Uterus (tissue), 4 donors: Measurements from ENCODE around the gene THEM4. TPM values are rescaled to one million over a fixed set of nuclear protein-coding genes. Genes with fewer than 3 reads are reported as not detected.
A peak's percentile ranks its signal among the peaks of the same experiment; 100 is the strongest.

Experiments used
- DNase-seq, 2 donors: peaks; one replicate each; pipeline ENCODE4 v3.0.0-alpha.2; 2019 to 2020
- H3K27ac ChIP-seq, 2 donors: fragments of 200-600 bp; sonication (generic); 1 replicate in 1 of 2; 2 replicates in 1 of 2; pipeline ENCODE4 v1.5.1; 2016 to 2018
- H3K27me3 ChIP-seq, 2 donors: fragments of 200-600 bp; sonication (generic); one replicate each; pipeline ENCODE4 v1.5.1; 2018 to 2019; ENCODE audit warnings: control low read depth in 1 of 2
- H3K36me3 ChIP-seq, 2 donors: fragments of 200-600 bp; sonication (generic); one replicate each; pipeline ENCODE4 v1.5.1; 2019; ENCODE audit warnings: control low read depth in 1 of 2
- H3K4me1 ChIP-seq, 2 donors: fragments of 200-600 bp; sonication (generic); one replicate each; pipeline ENCODE4 v1.5.1; 2018 to 2019; ENCODE audit warnings: control low read depth in 1 of 2
- H3K4me3 ChIP-seq, 2 donors: fragments of 200-600 bp; sonication (generic); 1 replicate in 1 of 2; 2 replicates in 1 of 2; pipeline ENCODE4 v1.5.1; 2018 to 2019; ENCODE audit warnings: mild to moderate bottlenecking in 1 of 2
- H3K9me3 ChIP-seq, 2 donors: fragments of 200-600 bp; sonication (generic); one replicate each; pipeline ENCODE4 v1.5.1; 2019; ENCODE audit warnings: control low read depth in 1 of 2
- POLR2A ChIP-seq, 2 donors: fragments of 450-650 bp; IDR thresholded peaks; one replicate each; pipeline ENCODE4 v1.6.1; 2016; ENCODE audit warnings: antibody characterized with exemption in 2 of 2, mild to moderate bottlenecking in 1 of 2, moderate library complexity in 1 of 2
- intact Hi-C: fragments of 100-400 bp; cut with DNase I; formaldehyde crosslinking; loops from one replicate; pipeline ENCODE4 v1.15.1; 2023; ENCODE audit warnings: low total_unique reads
- total RNA-seq, 4 donors: library from RNA; depleted of rRNA in 3 of 4; stranded (reverse); fragments of >200 nt in 3 of 4; gene quantifications; one replicate each; pipeline versions ENCODE4 v1.1.0 to v1.2.4, GENCODE V29; 2014 to 2023
- TF ChIP-seq, protein P1 (sequence below), 4 experiments: fragments of 200-600 bp in 2 of 4; fragments of 450-650 bp in 2 of 4; sonication (generic) in 2 of 4; IDR thresholded peaks; one replicate each; pipeline ENCODE4 v1.5.1; 2016 to 2019; ENCODE audit warnings: antibody characterized with exemption in 4 of 4, mild to moderate bottlenecking in 2 of 4, moderate library complexity in 1 of 4
- donor health status: DM: yes; HTN: yes; CAD: no.

The THEM4 gene
- total RNA-seq, 4 donors from 2014 or later = 11.5 to 56.4 (median 18.3) TPM

DNA sequence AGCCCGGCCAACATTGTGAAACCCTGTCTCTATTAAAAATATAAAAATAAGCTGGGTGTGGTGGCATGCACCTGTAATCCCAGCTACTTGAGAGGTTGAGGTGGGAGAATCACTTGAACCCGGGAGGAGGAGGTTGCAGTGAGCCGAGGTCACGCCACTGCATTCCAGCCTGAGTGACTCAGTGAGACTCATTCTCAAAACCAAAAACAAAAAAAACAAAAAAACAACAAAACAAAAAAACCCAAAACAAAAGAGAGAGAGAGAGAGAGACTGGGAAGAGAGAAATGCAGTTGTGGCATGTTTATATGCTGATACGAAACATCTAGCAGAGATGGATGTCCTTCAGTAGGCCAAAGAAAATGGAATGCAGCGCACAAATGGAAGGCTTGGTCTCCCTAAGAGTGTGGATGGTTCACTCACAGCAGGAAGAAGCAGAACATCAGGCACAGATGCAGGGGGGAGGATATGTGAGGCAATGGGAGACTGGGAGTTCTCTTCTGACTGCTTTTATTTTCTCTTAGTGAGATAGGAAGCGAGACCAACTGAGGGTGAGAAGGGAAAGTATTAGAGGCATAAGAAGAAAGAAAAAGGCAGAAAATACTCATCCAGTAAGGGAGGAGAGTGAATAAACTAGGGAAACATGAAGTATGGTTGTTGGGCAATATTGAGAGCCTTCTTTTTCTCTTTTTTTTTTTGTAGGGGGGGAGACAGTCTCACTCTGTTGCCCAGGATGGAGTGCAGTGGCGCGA lies 16.0 kb downstream of the THEM4 start:
- Histone ChIP-seq H3K36me3 (no peaks in the 10 kb centered on the region), H3K27me3 (no peaks in the 10 kb centered on the region), H3K4me3 (no peak overlapping the region), H3K9me3 (no peaks in the 10 kb centered on the region), H3K27ac (no peak overlapping the region), H3K4me1 (no peaks in the 10 kb centered on the region)
- no peak for DNase-seq
- intact Hi-C loops = no loop called here
- TF ChIP-seq POLR2A (IDR thresholded peaks at IDR 0.05) = no peak
- TF ChIP-seq, protein P1, sequence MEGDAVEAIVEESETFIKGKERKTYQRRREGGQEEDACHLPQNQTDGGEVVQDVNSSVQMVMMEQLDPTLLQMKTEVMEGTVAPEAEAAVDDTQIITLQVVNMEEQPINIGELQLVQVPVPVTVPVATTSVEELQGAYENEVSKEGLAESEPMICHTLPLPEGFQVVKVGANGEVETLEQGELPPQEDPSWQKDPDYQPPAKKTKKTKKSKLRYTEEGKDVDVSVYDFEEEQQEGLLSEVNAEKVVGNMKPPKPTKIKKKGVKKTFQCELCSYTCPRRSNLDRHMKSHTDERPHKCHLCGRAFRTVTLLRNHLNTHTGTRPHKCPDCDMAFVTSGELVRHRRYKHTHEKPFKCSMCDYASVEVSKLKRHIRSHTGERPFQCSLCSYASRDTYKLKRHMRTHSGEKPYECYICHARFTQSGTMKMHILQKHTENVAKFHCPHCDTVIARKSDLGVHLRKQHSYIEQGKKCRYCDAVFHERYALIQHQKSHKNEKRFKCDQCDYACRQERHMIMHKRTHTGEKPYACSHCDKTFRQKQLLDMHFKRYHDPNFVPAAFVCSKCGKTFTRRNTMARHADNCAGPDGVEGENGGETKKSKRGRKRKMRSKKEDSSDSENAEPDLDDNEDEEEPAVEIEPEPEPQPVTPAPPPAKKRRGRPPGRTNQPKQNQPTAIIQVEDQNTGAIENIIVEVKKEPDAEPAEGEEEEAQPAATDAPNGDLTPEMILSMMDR (IDR thresholded peaks at IDR 0.05) = no peak

DNA sequence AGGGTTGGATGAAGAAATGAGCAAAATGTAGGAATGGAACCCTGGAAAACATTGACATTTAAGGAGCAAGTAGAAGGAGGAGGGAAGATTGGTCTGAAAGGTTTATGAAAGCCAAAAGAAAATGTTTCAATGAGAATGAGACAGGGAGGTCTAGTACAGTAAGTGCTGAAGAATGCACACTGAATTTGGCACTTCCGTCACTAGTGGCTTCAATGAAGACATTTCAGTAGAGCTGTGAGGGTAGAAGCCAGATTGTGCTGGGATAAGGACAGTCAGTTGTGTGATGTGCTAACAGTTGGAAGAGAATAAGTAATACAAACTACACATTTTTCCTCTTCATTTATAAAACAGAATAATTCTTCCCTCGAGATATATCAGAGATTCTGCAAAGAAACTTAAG lies 17.1 kb downstream of the THEM4 start:
- Histone ChIP-seq H3K4me1 (no peaks in the 10 kb centered on the region), H3K36me3 (no peaks in the 10 kb centered on the region), H3K27ac (no peak overlapping the region), H3K9me3 (no peaks in the 10 kb centered on the region), H3K4me3 (no peak overlapping the region), H3K27me3 (no peaks in the 10 kb centered on the region)
- no peak for DNase-seq
- intact Hi-C loops = no loop called here
- no peak for TF ChIP-seq POLR2A (IDR thresholded peaks at IDR 0.05)
- TF ChIP-seq, protein P1 (IDR thresholded peaks at IDR 0.05) = no peak

DNA sequence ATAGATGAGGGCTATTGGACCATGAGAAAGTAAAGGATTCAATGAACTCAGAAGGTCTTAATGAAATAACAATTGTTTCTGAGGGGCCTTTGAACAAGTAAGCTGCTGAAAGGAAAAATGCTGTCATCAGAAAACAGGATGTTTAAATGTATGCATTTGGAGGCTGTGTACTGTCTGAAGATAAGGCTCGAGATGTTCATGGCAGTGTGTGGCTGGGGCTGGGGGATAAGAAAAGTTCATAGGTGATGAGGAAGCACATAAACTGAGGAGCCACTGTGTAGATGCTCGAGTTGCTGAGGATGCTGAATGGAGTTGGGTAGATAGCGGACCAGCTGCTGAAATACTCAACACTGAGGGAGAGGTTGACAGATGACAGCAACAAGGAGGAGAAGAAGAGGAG lies 17.8 kb downstream of the THEM4 start:
- no peaks in the 10 kb centered on the region for H3K27me3 ChIP-seq
- H3K4me1 ChIP-seq = no peaks in the 10 kb centered on the region
- TF ChIP-seq, protein P1 (IDR thresholded peaks at IDR 0.05) = no peak
- no peak for TF ChIP-seq POLR2A (IDR thresholded peaks at IDR 0.05)
- intact Hi-C loops = no loop called here
- no peak overlapping the region for H3K27ac ChIP-seq
- H3K9me3 ChIP-seq = no peaks in the 10 kb centered on the region
- no peak overlapping the region for H3K4me3 ChIP-seq
- H3K36me3 ChIP-seq = no peaks in the 10 kb centered on the region
- DNase-seq = no peak

DNA sequence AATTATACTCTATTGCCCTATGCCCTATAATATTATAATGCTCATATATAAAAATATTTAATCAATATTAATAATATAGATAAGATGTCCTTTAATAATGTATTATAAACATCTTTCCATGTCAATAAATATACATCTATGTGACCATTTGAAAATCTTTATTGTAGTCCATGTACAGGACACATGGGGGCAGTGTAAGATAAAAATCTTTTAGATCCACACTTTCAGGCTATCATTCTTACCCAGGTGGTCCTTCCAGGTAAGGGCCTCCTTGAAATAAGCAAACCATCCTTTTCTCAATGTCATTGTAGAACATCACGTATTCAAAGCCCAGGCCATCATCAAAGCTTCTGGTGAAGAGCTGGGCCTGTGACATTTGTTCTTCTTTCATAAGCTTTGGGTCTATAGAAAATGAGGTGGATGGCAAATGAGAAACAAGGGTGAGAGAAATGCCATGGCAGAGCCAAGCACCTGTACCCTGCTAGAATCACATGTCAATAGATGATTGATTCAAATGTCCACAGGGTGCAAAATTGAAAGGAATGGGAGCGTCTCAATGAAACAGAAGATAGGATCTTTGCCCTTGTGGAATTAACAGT lies 20.2 kb downstream of the THEM4 start:
- TF ChIP-seq, protein P1 (IDR thresholded peaks at IDR 0.05) = peak in 2 of 4 experiments; percentile 23 to 27
- TF ChIP-seq POLR2A (IDR thresholded peaks at IDR 0.05) = no peak
- H3K27ac ChIP-seq = no peak overlapping the region
- no peaks in the 10 kb centered on the region for H3K4me1 ChIP-seq
- H3K9me3 ChIP-seq = no peaks in the 10 kb centered on the region
- no peak for DNase-seq
- no peak overlapping the region for H3K4me3 ChIP-seq
- H3K36me3 ChIP-seq = no peaks in the 10 kb centered on the region
- intact Hi-C loops = no loop called here
- no peaks in the 10 kb centered on the region for H3K27me3 ChIP-seq

DNA sequence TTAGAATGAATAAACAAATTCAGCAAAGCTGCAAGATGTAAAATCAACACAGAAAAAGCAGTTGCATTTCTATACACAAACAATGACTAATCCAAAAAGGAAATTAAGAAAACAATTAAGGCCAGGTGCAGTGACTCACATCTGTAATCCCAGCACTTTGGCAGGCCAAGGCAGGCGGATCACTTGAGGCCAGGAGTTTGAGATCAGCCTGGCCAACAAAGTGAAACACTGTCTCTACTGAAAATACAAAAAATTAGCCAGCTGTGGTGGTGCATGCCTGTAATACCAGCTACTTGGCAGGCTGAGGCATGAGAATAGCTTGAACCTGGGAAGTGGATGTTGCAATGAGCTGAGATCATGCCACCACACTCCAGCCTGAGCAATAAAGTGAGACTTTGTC lies 22.3 kb downstream of the THEM4 start:
- intact Hi-C loops = no loop called here
- DNase-seq = no peak
- Histone ChIP-seq H3K27me3 (no peaks in the 10 kb centered on the region), H3K9me3 (no peaks in the 10 kb centered on the region), H3K36me3 (no peaks in the 10 kb centered on the region), H3K4me3 (no peak overlapping the region), H3K27ac (no peak overlapping the region), H3K4me1 (no peaks in the 10 kb centered on the region)
- TF ChIP-seq, protein P1 (IDR thresholded peaks at IDR 0.05) = no peak
- TF ChIP-seq POLR2A (IDR thresholded peaks at IDR 0.05) = no peak
